ENCODE results near the gene PRRC2B.

- TF ChIP-seq POLR2AphosphoS5 (IDR thresholded peaks at IDR 0.05) = no peak
- TF ChIP-seq CTCF (IDR thresholded peaks at IDR 0.05) = no peak
- no peak for TF ChIP-seq POLR2A (IDR thresholded peaks at IDR 0.05)
- TF ChIP-seq EP300 (IDR thresholded peaks at IDR 0.05) = no peak
Observed at GRCh38 chr9:131539223-131539923, 145.5 kb downstream of the PRRC2B start.
